Neural progenitor cell (in vitro differentiated cells): Measurements from ENCODE around the gene CHRNA5. TPM values are rescaled to one million over a fixed set of nuclear protein-coding genes. Genes with fewer than 3 reads are reported as not detected.

Experiments
- DNase-seq: peaks from one replicate; pipeline ENCODE4 v3.0.0-alpha.2; 2016; ENCODE audit warnings: low spot score
- H2AFZ ChIP-seq: fragments of 200-600 bp; sonication (generic); replicated peaks from 2 replicates; pipeline ENCODE4 v1.6.1; 2016; ENCODE audit warnings: antibody characterized with exemption
- H3F3A ChIP-seq: fragments of 200-600 bp; sonication (generic); 2 replicates; pipeline ENCODE4 v1.6.1; 2016; ENCODE audit warnings: antibody characterized with exemption, low read depth
- H3K27ac ChIP-seq: fragments of 200-600 bp; sonication (generic); 2 replicates; pipeline ENCODE4 v1.5.1; 2016; ENCODE audit warnings: mild to moderate bottlenecking
- H3K27me3 ChIP-seq: fragments of 200-600 bp; sonication (generic); 2 replicates; pipeline ENCODE4 v1.6.1; 2016; ENCODE audit warnings: mild to moderate bottlenecking, moderate library complexity
- H3K36me3 ChIP-seq: fragments of 200-600 bp; sonication (generic); 2 replicates; pipeline ENCODE4 v1.5.1; 2016
- H3K4me1 ChIP-seq: fragments of 200-600 bp; sonication (generic); 2 replicates; pipeline ENCODE4 v1.6.1; 2016; ENCODE audit warnings: mixed run types
- H3K4me2 ChIP-seq: fragments of 200-600 bp; sonication (generic); 2 replicates; pipeline ENCODE4 v1.6.1; 2016
- H3K4me3 ChIP-seq: fragments of 200-600 bp; sonication (generic); 2 replicates; pipeline ENCODE4 v1.5.1; 2016
- H3K79me2 ChIP-seq: fragments of 200-600 bp; sonication (generic); 2 replicates; pipeline ENCODE4 v1.6.1; 2016; ENCODE audit warnings: low read depth
- H3K9ac ChIP-seq: fragments of 200-600 bp; sonication (generic); 2 replicates; pipeline ENCODE4 v1.6.1; 2016
- H3K9me3 ChIP-seq: fragments of 200-600 bp; sonication (generic); 2 replicates; pipeline ENCODE4 v1.5.1; 2016; ENCODE audit warnings: low read depth
- H4K20me1 ChIP-seq: fragments of 200-600 bp; sonication (generic); 2 replicates; pipeline ENCODE4 v1.6.1; 2016; ENCODE audit warnings: low read depth
- H3K27ac Mint-ChIP-seq: 3 replicates; pipeline ENCODE4 v1.8.0; 2021; ENCODE audit warnings: mixed read lengths
- H3K27me3 Mint-ChIP-seq: 2 replicates; pipeline ENCODE4 v1.8.0; 2022; ENCODE audit warnings: low read depth, mild to moderate bottlenecking, inconsistent platforms, moderate library complexity, mixed read lengths; ENCODE audit not compliant: insufficient read depth
- H3K36me3 Mint-ChIP-seq: 3 replicates; pipeline ENCODE4 v1.8.0; 2021; ENCODE audit warnings: mixed read lengths
- H3K4me1 Mint-ChIP-seq: 3 replicates; pipeline ENCODE4 v1.8.0; 2021; ENCODE audit warnings: mixed read lengths
- H3K4me3 Mint-ChIP-seq: 3 replicates; pipeline ENCODE4 v1.8.0; 2021; ENCODE audit warnings: mild to moderate bottlenecking, moderate library complexity, mixed read lengths
- H3K9me3 Mint-ChIP-seq: 3 replicates; pipeline ENCODE4 v1.8.0; 2020; ENCODE audit warnings: mixed read lengths
- CTCF ChIP-seq: fragments of 200-600 bp; sonication (generic); IDR thresholded peaks from 2 replicates; pipeline ENCODE4 v1.5.1; 2017; ENCODE audit warnings: antibody characterized with exemption, mild to moderate bottlenecking
- EZH2 ChIP-seq: fragments of 200-600 bp; sonication (generic); IDR thresholded peaks from 2 replicates; pipeline ENCODE4 v1.6.1; 2017; ENCODE audit warnings: antibody characterized with exemption, mild to moderate bottlenecking, moderate library complexity
- EZH2phosphoT487 ChIP-seq: fragments of 200-600 bp; sonication (generic); IDR thresholded peaks from 2 replicates; pipeline ENCODE4 v1.6.1; 2017; ENCODE audit warnings: antibody characterized with exemption
- total RNA-seq: library from RNA; depleted of rRNA; stranded (reverse); fragments of >200 nt; gene quantifications from 2 replicates; pipeline ENCODE4 v1.2.3, GENCODE V29; 2015; ENCODE audit warnings: low replicate concordance

CHRNA5 gene
- total RNA-seq, 1 donor from 2014 or later: 46.9 TPM

GRCh38 chr15:78614021-78614420 lies 48.7 kb downstream of the CHRNA5 start:
- TF ChIP-seq CTCF (no peak), EZH2phosphoT487 (no peak)
- H3K4me1 ChIP-seq: no peaks in the 10 kb centered on the region
- Mint-ChIP-seq H3K9me3 (peaks cover 4% of the 10 kb centered on the region), H3K27ac (no peak overlapping the region), H3K4me1 (peaks cover 8% of the 10 kb centered on the region), H3K4me3 (no peak overlapping the region), H3K27me3 (peaks cover 9% of the 10 kb centered on the region), H3K36me3 (no peaks in the 10 kb centered on the region)
- no peak overlapping the region for H2AFZ ChIP-seq
- H3K9ac ChIP-seq: no peak overlapping the region
- H4K20me1 ChIP-seq: peaks cover under 1% of the 10 kb centered on the region
- no peak overlapping the region for H3K4me2 ChIP-seq
- no peak for DNase-seq
- H3F3A ChIP-seq: peaks cover 3% of the 10 kb centered on the region
- no peaks in the 10 kb centered on the region for H3K36me3 ChIP-seq
- H3K79me2 ChIP-seq: no peaks in the 10 kb centered on the region
- peaks cover 6% of the 10 kb centered on the region for H3K27me3 ChIP-seq
- no peaks in the 10 kb centered on the region for H3K9me3 ChIP-seq
- H3K27ac ChIP-seq: no peak overlapping the region
- no peak overlapping the region for H3K4me3 ChIP-seq

- peaks cover 17% of the 10 kb centered on the region for H3K27me3 Mint-ChIP-seq
- H3K9ac ChIP-seq: no peak overlapping the region
These were observed 49.9 kb downstream of the CHRNA5 start for GRCh38 chr15:78615151-78615589.

GRCh38 chr15:78616506-78616905 lies 51.2 kb downstream of the CHRNA5 start:
- H3K27me3 ChIP-seq: peaks cover 30% of the 10 kb centered on the region
- no peaks in the 10 kb centered on the region for H3K9me3 ChIP-seq
- H3K79me2 ChIP-seq: no peaks in the 10 kb centered on the region
- H3K27ac Mint-ChIP-seq: no peak overlapping the region
- no peaks in the 10 kb centered on the region for H3K9me3 Mint-ChIP-seq
- H3K27ac ChIP-seq: no peak overlapping the region
- no peak overlapping the region for H3K9ac ChIP-seq
- no peak overlapping the region for H3K4me3 Mint-ChIP-seq
- peaks cover 10% of the 10 kb centered on the region for H3K4me1 Mint-ChIP-seq
- peaks cover 21% of the 10 kb centered on the region for H3K27me3 Mint-ChIP-seq
- peaks cover 4% of the 10 kb centered on the region for H4K20me1 ChIP-seq
- no peaks in the 10 kb centered on the region for H3K4me1 ChIP-seq
- no peak for DNase-seq
- no peak overlapping the region for H2AFZ ChIP-seq
- peaks cover 16% of the 10 kb centered on the region for H3F3A ChIP-seq
- TF ChIP-seq EZH2phosphoT487: no peak
- TF ChIP-seq EZH2: no peak
- no peak for TF ChIP-seq CTCF
- H3K36me3 Mint-ChIP-seq: no peaks in the 10 kb centered on the region
- H3K4me2 ChIP-seq: no peak overlapping the region
- no peak overlapping the region for H3K4me3 ChIP-seq
- H3K36me3 ChIP-seq: no peaks in the 10 kb centered on the region

More at GRCh38 chr15:78615151-78615589, 49.9 kb downstream of the CHRNA5 start:
- no peak overlapping the region for H3K27ac Mint-ChIP-seq
- Histone ChIP-seq H3K79me2 (no peaks in the 10 kb centered on the region), H3F3A (peaks cover 10% of the 10 kb centered on the region), H3K9me3 (no peaks in the 10 kb centered on the region), H3K4me3 (no peak overlapping the region), H3K36me3 (no peaks in the 10 kb centered on the region), H3K27me3 (peaks cover 17% of the 10 kb centered on the region), H2AFZ (no peak overlapping the region), H3K27ac (no peak overlapping the region), H4K20me1 (peaks cover 4% of the 10 kb centered on the region), H3K4me2 (no peak overlapping the region), H3K4me1 (no peaks in the 10 kb centered on the region)
- peaks cover 2% of the 10 kb centered on the region for H3K9me3 Mint-ChIP-seq
- H3K4me1 Mint-ChIP-seq: peaks cover 10% of the 10 kb centered on the region
- TF ChIP-seq EZH2phosphoT487 (no peak), EZH2 (no peak), CTCF (no peak)
- DNase-seq: no peak
- no peaks in the 10 kb centered on the region for H3K36me3 Mint-ChIP-seq
- H3K4me3 Mint-ChIP-seq: no peak overlapping the region
